H9 (cell line): Measurements from ENCODE around the gene UNC5C. TPM values are rescaled to one million over a fixed set of nuclear protein-coding genes. Genes with fewer than 3 reads are reported as not detected.

ENCODE experiments used
- DNase-seq: peaks from one replicate; pipeline ENCODE4 v3.0.0-alpha.2; 2017
- H2AFZ ChIP-seq: one replicate; pipeline ENCODE4 v1.6.1; 2013; ENCODE audit warnings: mild to moderate bottlenecking, low read length, control low read depth, moderate library complexity
- H2AK5ac ChIP-seq: 2 replicates; pipeline ENCODE4 v1.6.1; 2013; ENCODE audit warnings: low read length, control low read depth, mixed read lengths; ENCODE audit not compliant: insufficient read length
- H2BK120ac ChIP-seq: one replicate; pipeline ENCODE4 v1.6.1; 2013; ENCODE audit warnings: low read depth, mild to moderate bottlenecking, low read length, control low read depth, inconsistent platforms; ENCODE audit not compliant: poor library complexity, severe bottlenecking
- H2BK12ac ChIP-seq: 2 replicates; pipeline ENCODE4 v1.6.1; 2013; ENCODE audit warnings: low read length, control low read depth, mixed read lengths, low read depth; ENCODE audit not compliant: insufficient read length
- H2BK15ac ChIP-seq: 2 replicates; pipeline ENCODE4 v1.6.1; 2013; ENCODE audit warnings: low read depth, low read length, control low read depth
- H2BK20ac ChIP-seq: one replicate; pipeline ENCODE4 v1.6.1; 2013; ENCODE audit warnings: low read depth, mild to moderate bottlenecking, low read length, control low read depth, inconsistent platforms; ENCODE audit not compliant: poor library complexity, severe bottlenecking
- H2BK5ac ChIP-seq: 2 replicates; pipeline ENCODE4 v1.6.1; 2013; ENCODE audit warnings: low read length, control low read depth, mixed read lengths; ENCODE audit not compliant: insufficient read length
- H3K14ac ChIP-seq: 2 replicates; pipeline ENCODE4 v1.6.1; 2013; ENCODE audit warnings: low read length, control low read depth; ENCODE audit not compliant: insufficient read depth
- H3K18ac ChIP-seq: 2 replicates; pipeline ENCODE4 v1.6.1; 2013; ENCODE audit warnings: low read depth, mild to moderate bottlenecking, mixed read lengths, low read length, control low read depth; ENCODE audit not compliant: insufficient read length
- H3K23ac ChIP-seq: 2 replicates; pipeline ENCODE4 v1.6.1; 2013; ENCODE audit warnings: low read length, control low read depth, mixed read lengths, low read depth; ENCODE audit not compliant: insufficient read length
- H3K23me2 ChIP-seq: 2 replicates; pipeline ENCODE4 v1.6.1; 2013; ENCODE audit warnings: low read depth, mild to moderate bottlenecking, mixed read lengths, low read length, control low read depth; ENCODE audit not compliant: insufficient read length, poor library complexity, severe bottlenecking
- H3K27ac ChIP-seq: 2 replicates; pipeline ENCODE4 v1.5.1; 2013; ENCODE audit warnings: low read length, control low read depth, mixed read lengths, low read depth; ENCODE audit not compliant: insufficient read length
- H3K27me3 ChIP-seq: 2 replicates; pipeline ENCODE4 v1.6.1; 2013; ENCODE audit warnings: low read length, control low read depth, inconsistent platforms; ENCODE audit not compliant: insufficient read depth
- H3K4ac ChIP-seq: 2 replicates; pipeline ENCODE4 v1.6.1; 2013; ENCODE audit warnings: low read depth, mild to moderate bottlenecking, control low read depth, inconsistent platforms, low read length, moderate library complexity
- H3K4me1 ChIP-seq: 2 replicates; pipeline ENCODE4 v1.6.1; 2013; ENCODE audit warnings: low read length, control low read depth, inconsistent platforms; ENCODE audit not compliant: insufficient read depth
- H3K4me2 ChIP-seq: 2 replicates; pipeline ENCODE4 v1.6.1; 2013; ENCODE audit warnings: low read length, control low read depth, mixed read lengths; ENCODE audit not compliant: insufficient read length, insufficient read depth
- H3K56ac ChIP-seq: 2 replicates; pipeline ENCODE4 v1.6.1; 2013; ENCODE audit warnings: low read depth, mild to moderate bottlenecking, mixed read lengths, low read length, control low read depth; ENCODE audit not compliant: insufficient read length
- H3K79me1 ChIP-seq: 2 replicates; pipeline ENCODE4 v1.6.1; 2013; ENCODE audit warnings: low read depth, mild to moderate bottlenecking, moderate library complexity, low read length, control low read depth, inconsistent platforms; ENCODE audit not compliant: insufficient read depth, poor library complexity, severe bottlenecking
- H3K79me2 ChIP-seq: 2 replicates; pipeline ENCODE4 v1.6.1; 2013; ENCODE audit warnings: low read length, control low read depth, inconsistent platforms; ENCODE audit not compliant: insufficient read depth
- H3K9ac ChIP-seq: 2 replicates; pipeline ENCODE4 v1.6.1; 2013; ENCODE audit warnings: low read length, control low read depth, mixed read lengths; ENCODE audit not compliant: insufficient read length; ENCODE audit errors: extremely low read depth
- H3K9me3 ChIP-seq: one replicate; pipeline ENCODE4 v1.6.1; 2013; ENCODE audit warnings: low read depth, low read length, inconsistent platforms; ENCODE audit not compliant: control insufficient read depth
- H3T11ph ChIP-seq: one replicate; pipeline ENCODE4 v1.6.1; 2013; ENCODE audit warnings: mild to moderate bottlenecking, low read length, control low read depth, inconsistent platforms
- H4K20me1 ChIP-seq: one replicate; pipeline ENCODE4 v1.6.1; 2013; ENCODE audit not compliant: control insufficient read depth, insufficient read length, insufficient read depth
- H4K5ac ChIP-seq: 2 replicates; pipeline ENCODE4 v1.6.1; 2013; ENCODE audit warnings: low read depth, mild to moderate bottlenecking, mixed read lengths, low read length, control low read depth; ENCODE audit not compliant: insufficient read length
- H4K8ac ChIP-seq: replicated peaks from 2 replicates; pipeline ENCODE4 v1.6.1; 2013; ENCODE audit warnings: low read length, control low read depth, mixed read lengths, low read depth; ENCODE audit not compliant: insufficient read length
- H4K91ac ChIP-seq: 2 replicates; pipeline ENCODE4 v1.6.1; 2013; ENCODE audit warnings: low read depth, mild to moderate bottlenecking, moderate library complexity, mixed read lengths, low read length, control low read depth; ENCODE audit not compliant: insufficient read length
- H3K27ac Mint-ChIP-seq, 3 experiments: 2 replicates in 2 of 3; 3 replicates in 1 of 3; pipeline ENCODE4 v1.8.0; 2020 to 2021; ENCODE audit warnings: mixed read lengths in 3 of 3, mild to moderate bottlenecking in 1 of 3, moderate library complexity in 1 of 3
- H3K27me3 Mint-ChIP-seq: 2 replicates; pipeline ENCODE4 v1.8.0; 2021; ENCODE audit warnings: low read depth, mild to moderate bottlenecking, moderate library complexity, mixed read lengths
- H3K36me3 Mint-ChIP-seq, 3 experiments: 2 replicates in 2 of 3; 3 replicates in 1 of 3; pipeline ENCODE4 v1.8.0; 2020 to 2021; ENCODE audit warnings: low read depth in 3 of 3, mixed read lengths in 3 of 3; ENCODE audit not compliant: insufficient read depth in 1 of 3
- H3K4me1 Mint-ChIP-seq, 2 experiments: 2 replicates each; pipeline ENCODE4 v1.8.0; 2020; ENCODE audit warnings: mixed read lengths in 2 of 2
- H3K4me3 Mint-ChIP-seq, 2 experiments: 2 replicates in 1 of 2; 3 replicates in 1 of 2; pipeline ENCODE4 v1.8.0; 2020 to 2021; ENCODE audit warnings: mild to moderate bottlenecking in 2 of 2, mixed read lengths in 2 of 2, moderate library complexity in 1 of 2
- H3K9me3 Mint-ChIP-seq, 2 experiments: 2 replicates in 1 of 2; 3 replicates in 1 of 2; pipeline ENCODE4 v1.8.0; 2020; ENCODE audit warnings: mild to moderate bottlenecking in 2 of 2, mixed read lengths in 2 of 2, moderate library complexity in 1 of 2
- CTCF ChIP-seq: fragments of 200-600 bp; sonication (generic); conservative IDR thresholded peaks from 3 replicates; pipeline ENCODE4 v1.8.0; 2021; ENCODE audit warnings: antibody characterized with exemption, mild to moderate bottlenecking
- WGBS: extraction: QIAGEN DNeasy Blood & Tissue Kit; methylation state at CpG from one replicate; pipeline ENCODE4 v1.1.7; 2013; ENCODE audit warnings: missing lambda C conversion rate, low lambda C conversion rate, mixed read lengths; ENCODE audit not compliant: insufficient read length; ENCODE audit errors: extremely low coverage; 5-methylcytosine and 5-hydroxymethylcytosine counted together
- total RNA-seq: library from RNA; stranded (reverse); gene quantifications from 2 replicates; pipeline ENCODE4 v1.2.1, GENCODE V29; 2021

Gene UNC5C
- total RNA-seq, 1 experiment from 2014 or later: not detected

GRCh38 chr4:95212692-95213091 is 336.1 kb downstream of the UNC5C start:
- no peak for DNase-seq
- Histone ChIP-seq H3K27me3 (no peaks in the 10 kb centered on the region), H3K9me3 (no peaks in the 10 kb centered on the region), H3K4me2 (no peak overlapping the region), H3K4ac (no peak overlapping the region), H3K9ac (no peak overlapping the region), H3K56ac (no peak overlapping the region), H3K79me2 (no peaks in the 10 kb centered on the region), H3T11ph (no peak overlapping the region), H2BK120ac (no peak overlapping the region), H2BK20ac (no peak overlapping the region), H2BK5ac (no peak overlapping the region), H3K23ac (no peak overlapping the region), H3K23me2 (no peaks in the 10 kb centered on the region), H4K8ac (no peak overlapping the region), H3K14ac (no peak overlapping the region), H2BK15ac (no peak overlapping the region), H4K5ac (no peak overlapping the region), H4K91ac (no peak overlapping the region), H2BK12ac (no peak overlapping the region), H3K79me1 (no peaks in the 10 kb centered on the region), H4K20me1 (no peaks in the 10 kb centered on the region), H3K4me1 (no peaks in the 10 kb centered on the region), H3K18ac (no peak overlapping the region), H2AFZ (no peak overlapping the region), H3K27ac (no peak overlapping the region), H2AK5ac (no peak overlapping the region)
- Mint-ChIP-seq H3K36me3 (no peaks in the 10 kb centered on the region; a peak in 1 of 7 replicates), H3K27ac (no peak overlapping the region), H3K9me3 (no peaks in the 10 kb centered on the region), H3K4me1 (peaks cover 7 to 11% of the 10 kb centered on the region in 2 experiments; a peak in 3 of 4 replicates), H3K27me3 (no peaks in the 10 kb centered on the region; the same call in 1 of the 2 replicates), H3K4me3 (no peak overlapping the region)
- TF ChIP-seq CTCF: no peak
- WGBS: no CpG with 5 or more reads among the region's 8 CpGs
